HCT116 (cell line): ENCODE data around the gene SCAMP1. TPM values are rescaled to one million over a fixed set of nuclear protein-coding genes. Genes with fewer than 3 reads are reported as not detected.

Experiments
- ATAC-seq: fragments of 200-7000 bp; cut with Tn5 transposase; 2 replicates; pipeline ENCODE4 v1.9.1; 2020; ENCODE audit warnings: mild to moderate bottlenecking, moderate library complexity
- BruUV-seq: library from RNA; stranded (reverse); fragments of 400-500 nt; replicated peaks from 2 replicates; lab custom pipeline; 2021; lab: Mats Ljungman, UMichigan
- CTCF ChIA-PET: fragments of 300-600 bp; sonication (Branson Sonifier 250); formaldehyde crosslinking; loops from one replicate; lab custom pipeline; 2021; ENCODE audit warnings: antibody characterized with exemption; lab: Charles Lee
- POLR2A ChIA-PET: fragments of 300-600, 350-600 bp; sonication (Branson Sonifier 250); formaldehyde crosslinking; loops from one replicate; lab custom pipeline; 2021; ENCODE audit warnings: antibody characterized with exemption; lab: Charles Lee
- RAD21 ChIA-PET, 2 experiments: fragments of 300-600 bp; sonication (Branson Sonifier 250); formaldehyde crosslinking; loops; one replicate each; lab custom pipeline; 2023; ENCODE audit warnings: low total read pairs in 2 of 2; ENCODE audit not compliant: uncharacterized antibody in 2 of 2, unreplicated experiment in 2 of 2, low non-redundant PET in 1 of 2; lab: Charles Lee
- DNase-seq: peaks from one replicate; pipeline ENCODE4 v3.0.0-alpha.2; 2010; ENCODE audit warnings: low read depth, low spot score
- H2AFZ ChIP-seq: fragments of 200-600 bp; shearing (Covaris generic), sonication (generic); 2 replicates; pipeline ENCODE4 v1.6.1; 2017; ENCODE audit warnings: low read depth, mixed run types, mixed read lengths, antibody characterized with exemption, low read length; ENCODE audit not compliant: poor library complexity, severe bottlenecking
- H3K27ac ChIP-seq: 2 replicates; pipeline ENCODE4 v1.5.1; 2012; ENCODE audit warnings: low read depth, low read length
- H3K27me3 ChIP-seq: fragments of 200-600 bp; sonication (generic); 2 replicates; pipeline ENCODE4 v1.6.1; 2016; ENCODE audit warnings: mixed run types, low read length, mixed read lengths; ENCODE audit not compliant: insufficient read depth
- H3K36me3 ChIP-seq, 2 experiments: fragments of 200-500 bp in 1 of 2; fragments of 200-600 bp in 1 of 2; sonication (Bioruptor generic) in 1 of 2; sonication (generic) in 1 of 2; 2 replicates each; pipeline versions ENCODE4 v1.5.1 to v1.6.1; 2014 to 2016; ENCODE audit warnings: low read length in 2 of 2, inconsistent platforms in 1 of 2, mixed read lengths in 1 of 2, mixed run types in 1 of 2; ENCODE audit not compliant: insufficient read depth in 2 of 2, control insufficient read depth in 1 of 2
- H3K4me1 ChIP-seq, 2 experiments: fragments of 200-600 bp in 1 of 2; sonication (generic) in 1 of 2; 2 replicates each; pipeline versions ENCODE4 v1.5.1 to v1.6.1; 2012 to 2017; ENCODE audit warnings: low read length in 2 of 2, inconsistent platforms in 1 of 2, mild to moderate bottlenecking in 1 of 2, mixed read lengths in 1 of 2, mixed run types in 1 of 2, moderate library complexity in 1 of 2; ENCODE audit not compliant: insufficient read depth in 2 of 2, control insufficient read depth in 1 of 2
- H3K4me2 ChIP-seq: fragments of 200-600 bp; sonication (generic); 2 replicates; pipeline ENCODE4 v1.6.1; 2017; ENCODE audit warnings: mixed run types, low read length, mixed read lengths
- H3K4me3 ChIP-seq, 2 experiments: fragments of 200-600 bp in 1 of 2; sonication (generic) in 1 of 2; replicated peaks in 1 of 2; 2 replicates each; pipeline ENCODE4 v1.5.1; 2011 to 2016; ENCODE audit warnings: low read length in 2 of 2, control low read depth in 1 of 2, low read depth in 1 of 2, mild to moderate bottlenecking in 1 of 2, mixed read lengths in 1 of 2, mixed run types in 1 of 2
- H3K79me2 ChIP-seq: fragments of 200-600 bp; sonication (generic); 2 replicates; pipeline ENCODE4 v1.6.1; 2017; ENCODE audit warnings: mild to moderate bottlenecking, mixed run types, low read length, moderate library complexity, mixed read lengths; ENCODE audit not compliant: insufficient read depth
- H3K9ac ChIP-seq: fragments of 200-600 bp; sonication (generic); 2 replicates; pipeline ENCODE4 v1.6.1; 2016; ENCODE audit warnings: low read length, mixed read lengths
- H3K9me2 ChIP-seq: fragments of 200-600 bp; sonication (generic), shearing (Covaris generic); 2 replicates; pipeline ENCODE4 v1.6.1; 2017; ENCODE audit warnings: mixed run types, mild to moderate bottlenecking, moderate library complexity; ENCODE audit not compliant: insufficient read depth
- H3K9me3 ChIP-seq, 2 experiments: fragments of 200-500 bp in 1 of 2; fragments of 200-600 bp in 1 of 2; sonication (Bioruptor generic) in 1 of 2; sonication (generic) in 1 of 2; 2 replicates each; pipeline ENCODE4 v1.6.1; 2014 to 2017; ENCODE audit warnings: low read length in 2 of 2, mixed read lengths in 2 of 2, inconsistent platforms in 1 of 2, low read depth in 1 of 2, mild to moderate bottlenecking in 1 of 2, mixed run types in 1 of 2, moderate library complexity in 1 of 2; ENCODE audit not compliant: control insufficient read depth in 1 of 2, insufficient read depth in 1 of 2
- H4K20me1 ChIP-seq: fragments of 200-600 bp; sonication (generic), shearing (Covaris generic); 2 replicates; pipeline ENCODE4 v1.6.1; 2017; ENCODE audit warnings: mixed run types, mild to moderate bottlenecking, moderate library complexity; ENCODE audit not compliant: insufficient read depth
- CBX3 ChIP-seq: IDR thresholded peaks from 2 replicates; pipeline ENCODE4 v1.6.1; 2012; ENCODE audit warnings: low read depth
- CTCF ChIP-seq, 3 experiments: fragments of 200-600 bp in 1 of 3; sonication (generic) in 1 of 3; IDR thresholded peaks in 2 of 3; conservative IDR thresholded peaks in 1 of 3; 2 replicates each; pipeline ENCODE4 v1.5.1; 2012 to 2017; ENCODE audit warnings: low read depth in 2 of 3, low read length in 2 of 3, antibody characterized with exemption in 1 of 3, borderline replicate concordance in 1 of 3, control low read depth in 1 of 3, mild to moderate bottlenecking in 1 of 3, mixed read lengths in 1 of 3, mixed run types in 1 of 3, moderate library complexity in 1 of 3; ENCODE audit not compliant: insufficient read depth in 1 of 3
- ELF1 ChIP-seq: IDR thresholded peaks from 2 replicates; pipeline ENCODE4 v1.6.1; 2012; ENCODE audit warnings: low read depth, borderline replicate concordance
- MAX ChIP-seq: IDR thresholded peaks from 2 replicates; pipeline ENCODE4 v1.6.1; 2012
- intact Hi-C: fragments of 100-400 bp; cut with micrococcal nuclease; formaldehyde crosslinking; loops from 2 replicates; pipeline ENCODE4 v1.10.0; 2022
- total RNA-seq: library from RNA; stranded (reverse); gene quantifications from one replicate; pipeline ENCODE4 v1.2.1, GENCODE V29; 2021; ENCODE audit not compliant: unreplicated experiment
- TF ChIP-seq, protein P1 (sequence below): IDR thresholded peaks from 2 replicates; pipeline ENCODE4 v1.6.1; 2011; ENCODE audit warnings: mild to moderate bottlenecking, low read length, moderate library complexity; ENCODE audit not compliant: insufficient replicate concordance; ENCODE audit errors: extremely low read depth

Gene SCAMP1
- total RNA-seq, 1 experiment from 2014 or later, result 46.4 TPM

DNA sequence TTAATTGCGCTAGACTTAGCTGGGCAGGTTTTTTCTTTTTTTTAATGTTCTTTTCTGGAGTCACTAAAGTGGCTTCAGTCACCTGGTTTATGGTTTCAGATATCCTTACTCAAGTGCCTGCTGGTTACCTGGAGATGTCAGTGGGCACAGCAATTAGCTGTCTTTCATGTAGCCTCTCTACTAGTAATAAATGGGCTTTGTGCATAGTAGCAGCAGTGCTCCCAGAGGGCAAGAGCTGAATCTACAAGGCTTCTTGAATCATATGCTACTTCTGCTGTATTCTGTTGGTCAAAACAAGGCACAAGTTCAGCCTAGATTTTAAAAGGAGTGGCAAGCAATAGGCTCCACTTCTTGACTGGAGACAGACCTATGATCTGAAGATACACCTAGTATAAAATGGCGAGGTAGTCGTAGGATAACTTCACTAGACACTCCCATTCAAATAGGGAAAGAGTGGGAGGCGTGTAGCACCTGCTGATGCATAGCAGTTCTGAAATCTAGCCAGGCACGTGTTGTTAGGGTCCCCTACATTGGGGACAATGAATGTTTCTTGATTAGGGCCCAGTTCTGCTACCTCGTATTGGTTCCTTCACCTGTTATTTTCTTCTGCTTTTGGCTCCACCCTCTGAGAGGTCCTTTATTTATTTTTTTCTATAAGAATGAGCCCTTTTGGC is 7.0 kb downstream of the SCAMP1 start:
- ChIA-PET RAD21 (no interaction called here), POLR2A (no interaction called here), CTCF (no interaction called here)
- Histone ChIP-seq H3K27me3 (no peaks in the 10 kb centered on the region), H3K9me2 (no peaks in the 10 kb centered on the region), H3K9ac (no peak overlapping the region), H3K79me2 (peaks cover 60% of the 10 kb centered on the region), H3K27ac (no peak overlapping the region), H3K4me1 (peaks cover 0 to 9% of the 10 kb centered on the region in 2 experiments; a peak in 1 of 4 replicates), H2AFZ (no peak overlapping the region), H4K20me1 (0 out of 2 replicates have a peak, but pooled peaks cover 4% of the 10 kb centered on the region), H3K36me3 (no peaks in the 10 kb centered on the region), H3K4me3 (no peak overlapping the region), H3K9me3 (no peaks in the 10 kb centered on the region), H3K4me2 (no peak overlapping the region)
- no TSS peak for BruUV-seq
- intact Hi-C loops, result no loop called here
- ATAC-seq (peak; percentile 76), DNase-seq (no peak)
- TF ChIP-seq CTCF (IDR thresholded peaks at IDR 0.05 in 2 of 3, conservative IDR thresholded peaks at IDR 0.05 in 1 of 3; ENCODE audit: borderline replicate concordance in 1 of 3, insufficient read depth in 1 of 3, low read depth in 2 of 3, low read length in 2 of 3) (peak in 2 of 3 experiments; percentile 18 to 33; a peak in 3 of 6 replicates), MAX (no peak), CBX3 (no peak)

DNA sequence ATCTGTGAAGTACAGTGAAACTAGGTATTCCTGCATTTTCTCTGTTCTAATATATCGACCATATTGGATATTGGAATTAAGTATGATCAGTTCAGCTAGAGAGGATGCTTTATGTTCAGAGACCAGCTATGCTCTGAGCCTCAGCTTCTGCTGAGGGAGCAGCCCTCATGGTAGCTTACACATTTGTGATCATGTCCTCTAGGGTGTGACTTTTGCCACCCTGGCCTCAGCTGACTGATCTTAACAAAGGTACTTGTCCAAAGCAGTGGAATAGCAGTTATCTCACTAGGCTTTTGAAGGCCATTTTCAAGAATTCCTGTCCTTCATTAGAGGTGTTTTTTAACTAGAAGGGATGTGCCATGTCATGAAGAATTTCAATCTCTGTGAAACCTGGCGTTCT is 9.3 kb downstream of the SCAMP1 start:
- Histone ChIP-seq H2AFZ (no peak overlapping the region), H3K9me3 (no peaks in the 10 kb centered on the region), H4K20me1 (0 out of 2 replicates have a peak, but pooled peaks cover 4% of the 10 kb centered on the region), H3K4me2 (no peak overlapping the region), H3K4me3 (no peak overlapping the region), H3K27me3 (no peaks in the 10 kb centered on the region), H3K36me3 (no peaks in the 10 kb centered on the region), H3K9ac (no peak overlapping the region), H3K9me2 (no peaks in the 10 kb centered on the region), H3K27ac (no peak overlapping the region), H3K79me2 (peaks cover 53% of the 10 kb centered on the region), H3K4me1 (peaks cover 0 to 9% of the 10 kb centered on the region in 2 experiments; a peak in 1 of 4 replicates)
- intact Hi-C loops, result no loop called here
- ChIA-PET RAD21 (no interaction called here), POLR2A (no interaction called here), CTCF (no interaction called here)
- DNase-seq (no peak), ATAC-seq (no peak)
- no TSS peak for BruUV-seq
- TF ChIP-seq, protein P1, sequence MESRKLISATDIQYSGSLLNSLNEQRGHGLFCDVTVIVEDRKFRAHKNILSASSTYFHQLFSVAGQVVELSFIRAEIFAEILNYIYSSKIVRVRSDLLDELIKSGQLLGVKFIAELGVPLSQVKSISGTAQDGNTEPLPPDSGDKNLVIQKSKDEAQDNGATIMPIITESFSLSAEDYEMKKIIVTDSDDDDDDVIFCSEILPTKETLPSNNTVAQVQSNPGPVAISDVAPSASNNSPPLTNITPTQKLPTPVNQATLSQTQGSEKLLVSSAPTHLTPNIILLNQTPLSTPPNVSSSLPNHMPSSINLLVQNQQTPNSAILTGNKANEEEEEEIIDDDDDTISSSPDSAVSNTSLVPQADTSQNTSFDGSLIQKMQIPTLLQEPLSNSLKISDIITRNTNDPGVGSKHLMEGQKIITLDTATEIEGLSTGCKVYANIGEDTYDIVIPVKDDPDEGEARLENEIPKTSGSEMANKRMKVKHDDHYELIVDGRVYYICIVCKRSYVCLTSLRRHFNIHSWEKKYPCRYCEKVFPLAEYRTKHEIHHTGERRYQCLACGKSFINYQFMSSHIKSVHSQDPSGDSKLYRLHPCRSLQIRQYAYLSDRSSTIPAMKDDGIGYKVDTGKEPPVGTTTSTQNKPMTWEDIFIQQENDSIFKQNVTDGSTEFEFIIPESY, result no peak
- TF ChIP-seq ELF1 (no peak), MAX (no peak)
